K562 (cell line): ENCODE data around the gene ARHGAP28. TPM values are rescaled to one million over a fixed set of nuclear protein-coding genes. Genes with fewer than 3 reads are reported as not detected.

Experiments used
- AFF4 ChIP-seq: sonication (generic); formaldehyde crosslinking; IDR thresholded peaks from 2 replicates; pipeline ENCODE4 v1.8.0; 2023; ENCODE audit warnings: mild to moderate bottlenecking, missing genetic modification reagents
- ARHGAP35 ChIP-seq: fragments of 450-650 bp; IDR thresholded peaks from 2 replicates; pipeline ENCODE4 v1.6.1; 2018; ENCODE audit not compliant: partially characterized antibody
- BRD4 ChIP-seq: fragments of 200-600 bp; sonication (generic); IDR thresholded peaks from 2 replicates; pipeline ENCODE4 v1.6.1; 2017; ENCODE audit warnings: inconsistent platforms
- CREM ChIP-seq: IDR thresholded peaks from 2 replicates; pipeline ENCODE4 v1.6.1; 2014; ENCODE audit warnings: antibody characterized with exemption, low read depth
- CXXC5 ChIP-seq: fragments of 250-450 bp; sonication (Bioruptor Pico); IDR thresholded peaks from 2 replicates; pipeline ENCODE4 v1.8.0; 2022; ENCODE audit warnings: inconsistent platforms, mild to moderate bottlenecking, moderate library complexity
- FOXO4 ChIP-seq: fragments of 450-650 bp; formaldehyde crosslinking; IDR thresholded peaks from 2 replicates; pipeline ENCODE4 v1.4.0; 2020; ENCODE audit warnings: mild to moderate bottlenecking, moderate library complexity
- FUS ChIP-seq: fragments of 200-400 bp; formaldehyde crosslinking; optimal IDR thresholded peaks from 2 replicates; pipeline ENCODE3; 2017; ENCODE audit warnings: low read depth, low read length
- HCFC1 ChIP-seq: IDR thresholded peaks from 2 replicates; pipeline ENCODE4 v1.6.1; 2012; ENCODE audit warnings: low read depth, low read length, improper control_type of control experiment
- HMGN3 ChIP-seq: IDR thresholded peaks from 2 replicates; pipeline ENCODE4 v1.6.1; 2011; ENCODE audit warnings: borderline replicate concordance, low read depth, mild to moderate bottlenecking, mixed read lengths, low read length; ENCODE audit not compliant: insufficient read length; ENCODE audit errors: extremely low read depth
- MEF2D ChIP-seq: conservative IDR thresholded peaks from 2 replicates; pipeline ENCODE4 v1.6.1; 2016; ENCODE audit warnings: low read depth, missing genetic modification characterization, missing compliant biosample characterization
- MYC ChIP-seq, 2 experiments: fragments of 250-450 bp in 1 of 2; sonication (Bioruptor Pico) in 1 of 2; IDR thresholded peaks; 2 replicates each; pipeline versions ENCODE4 v1.5.1 to v1.6.1; 2012 to 2021; ENCODE audit warnings: low read depth in 2 of 2, borderline replicate concordance in 1 of 2, improper control_type of control experiment in 1 of 2, low read length in 1 of 2, mild to moderate bottlenecking in 1 of 2, moderate library complexity in 1 of 2
- NCOA1 ChIP-seq: fragments of 450-650 bp; IDR thresholded peaks from 2 replicates; pipeline ENCODE4 v1.6.1; 2016; ENCODE audit warnings: low read depth
- NFATC3 ChIP-seq: fragments of 450-650 bp; IDR thresholded peaks from 2 replicates; pipeline ENCODE4 v1.6.1; 2017; ENCODE audit warnings: mild to moderate bottlenecking
- NFE2L1 ChIP-seq: fragments of 450-650 bp; IDR thresholded peaks from 2 replicates; pipeline ENCODE4 v1.6.1; 2016; ENCODE audit warnings: missing genetic modification characterization, low read depth, mild to moderate bottlenecking, missing compliant biosample characterization, moderate library complexity, borderline replicate concordance
- NUFIP1 ChIP-seq: fragments of 450-650 bp; IDR thresholded peaks from 2 replicates; pipeline ENCODE4 v1.6.1; 2018; ENCODE audit not compliant: partially characterized antibody
- POLR2AphosphoS5 ChIP-seq: IDR thresholded peaks from 2 replicates; pipeline ENCODE4 v1.6.1; 2011; ENCODE audit warnings: mild to moderate bottlenecking, low read depth, low read length, moderate library complexity; ENCODE audit not compliant: control insufficient read depth, insufficient read depth
- PURB ChIP-seq: sonication (generic); formaldehyde crosslinking; IDR thresholded peaks from 2 replicates; pipeline ENCODE4 v1.9.0; 2021; ENCODE audit warnings: low read depth, mild to moderate bottlenecking, missing genetic modification reagents
- SAFB ChIP-seq: fragments of 200-400 bp; formaldehyde crosslinking; IDR thresholded peaks from 2 replicates; pipeline ENCODE4 v1.6.1; 2017; ENCODE audit warnings: low read depth, low read length, borderline replicate concordance
- SOX6 ChIP-seq: fragments of 450-650 bp; IDR thresholded peaks from 2 replicates; pipeline ENCODE4 v1.6.1; 2014; ENCODE audit warnings: mild to moderate bottlenecking
- STAT5B ChIP-seq: fragments of 250-450 bp; sonication (Bioruptor Pico); IDR thresholded peaks from 2 replicates; pipeline ENCODE4 v1.8.0; 2021; ENCODE audit warnings: mild to moderate bottlenecking, inconsistent platforms
- TARDBP ChIP-seq: fragments of 450-650 bp; IDR thresholded peaks from 2 replicates; pipeline ENCODE4 v1.6.1; 2016
- TOE1 ChIP-seq, 2 experiments: fragments of 450-650 bp in 1 of 2; sonication (generic) in 1 of 2; formaldehyde crosslinking in 1 of 2; IDR thresholded peaks; 2 replicates each; pipeline versions ENCODE4 v1.7.1 to v1.8.0; 2016 to 2022; ENCODE audit warnings: borderline replicate concordance in 2 of 2, mild to moderate bottlenecking in 2 of 2, antibody characterized with exemption in 1 of 2, inconsistent platforms in 1 of 2, low read depth in 1 of 2, missing genetic modification reagents in 1 of 2, moderate library complexity in 1 of 2
- ZNF239 ChIP-seq: fragments of 250-450 bp; sonication (Bioruptor Pico); IDR thresholded peaks from 2 replicates; pipeline ENCODE4 v1.4.0; 2020; ENCODE audit warnings: mild to moderate bottlenecking
- ZNF311 ChIP-seq: fragments of 250-450 bp; sonication (Bioruptor Pico); IDR thresholded peaks from 2 replicates; pipeline ENCODE4 v1.4.0; 2020; ENCODE audit warnings: mild to moderate bottlenecking, moderate library complexity
- ZSCAN32 ChIP-seq: fragments of 450-650 bp; formaldehyde crosslinking; IDR thresholded peaks from 2 replicates; pipeline ENCODE4 v1.4.0; 2020; ENCODE audit warnings: mild to moderate bottlenecking, moderate library complexity
- polyA plus RNA-seq, 8 experiments: library from polyadenylated mRNA; depleted of rRNA in 4 of 8; stranded (reverse) in 5 of 8; unstranded in 3 of 8; fragments of >200 nt; fragmentation: Nextera tagmentation in 2 of 8; fragmentation: Illumina TruSeq in 1 of 8; extraction: Ambion mirVana in 2 of 8; extraction: Trizol in 1 of 8; gene quantifications; 2 replicates each; pipeline versions ENCODE4 v1.2.1 to v1.2.3, GENCODE V29; 2011 to 2014; ENCODE audit warnings: inconsistent platforms in 1 of 8, missing spikeins in 1 of 8
- total RNA-seq, 7 experiments: library from RNA; depleted of rRNA in 6 of 7; stranded (reverse); fragments of >200 nt in 6 of 7; fragmentation: Illumina TruSeq in 2 of 7; extraction: Trizol in 2 of 7; gene quantifications; 2 replicates each; pipeline versions ENCODE4 v1.2.1 to v1.2.3, GENCODE V29; 2011 to 2021; ENCODE audit warnings: low replicate concordance in 1 of 7

ARHGAP28 gene
- total and polyA plus RNA-seq, 9 of the 15 experiments (the other 6 are each of a cell fraction or from before 2014, with no cell fraction given): 0.93 to 5.9 (median 5.0) TPM

GRCh38 chr18:6682437-6683111 is 46.9 kb upstream of the ARHGAP28 start (continued):
- TF ChIP-seq MEF2D (tag): no peak
- peak; percentile 33; the same call in 1 of the 2 replicates for TF ChIP-seq NFATC3
- peak; percentile 72 for TF ChIP-seq NFE2L1
- TF ChIP-seq CXXC5 (CRISPR knock-in tag): no peak
- no peak for TF ChIP-seq FOXO4
- TF ChIP-seq BRD4: no peak
- TF ChIP-seq SOX6: peak; percentile 43; the same call in 1 of the 2 replicates
- TF ChIP-seq STAT5B: no peak
- no peak for TF ChIP-seq TOE1 (IDR thresholded peaks at IDR 0.05; ENCODE audit: borderline replicate concordance)
- TF ChIP-seq TOE1 (CRISPR knock-in tag; IDR thresholded peaks at IDR 0.05; ENCODE audit: borderline replicate concordance, low read depth): no peak
- TF ChIP-seq AFF4: peak; percentile 44; the same call in 1 of the 2 replicates
- no peak for TF ChIP-seq ZNF239 (CRISPR knock-in tag)
- no peak for TF ChIP-seq SAFB
- no peak for TF ChIP-seq HMGN3
- TF ChIP-seq FUS: no peak
- TF ChIP-seq NCOA1: no peak
- no peak for TF ChIP-seq POLR2AphosphoS5
- TF ChIP-seq ZSCAN32 (CRISPR knock-in tag): no peak
- TF ChIP-seq HCFC1: 0 out of 2 replicates have a peak, but pooled peaks have one; percentile 15
- TF ChIP-seq ARHGAP35: no peak
- no peak for TF ChIP-seq ZNF311 (CRISPR knock-in tag)
- peak; percentile 71; the same call in 1 of the 2 replicates for TF ChIP-seq MYC (IDR thresholded peaks at IDR 0.05; ENCODE audit: low read depth, low read length)
- peak; percentile 52; the same call in 1 of the 2 replicates for TF ChIP-seq MYC (CRISPR knock-in tag; IDR thresholded peaks at IDR 0.05; ENCODE audit: borderline replicate concordance, low read depth)
- TF ChIP-seq NUFIP1: no peak
- TF ChIP-seq PURB (CRISPR knock-in tag): no peak
- no peak for TF ChIP-seq CREM
- TF ChIP-seq TARDBP: no peak
